HEK293 (cell line): ENCODE results near the gene CLEC6A.

Source experiments
- CTCF ChIA-PET: fragments of 350-600 bp; formaldehyde crosslinking; extraction: SDS; loops from one replicate; lab custom pipeline; 2021; ENCODE audit warnings: antibody characterized with exemption; lab: Yijun Ruan, JAX
- POLR2A ChIA-PET: fragments of 300-600 bp; formaldehyde crosslinking; extraction: SDS; loops from one replicate; lab custom pipeline; 2020; ENCODE audit warnings: antibody characterized with exemption, inconsistent platforms; lab: Yijun Ruan, JAX
- H3K27ac ChIP-seq: fragments of 200-500 bp; sonication (Bioruptor generic); 2 replicates; pipeline ENCODE4 v1.5.1; 2014; ENCODE audit warnings: low read depth, low read length, control low read depth, inconsistent platforms; ENCODE audit errors: extremely low read depth
- H3K36me3 ChIP-seq, 2 experiments: fragments of 200-500 bp in 1 of 2; sonication (Bioruptor generic) in 1 of 2; 1 replicate in 1 of 2; 2 replicates in 1 of 2; pipeline ENCODE4 v1.5.1; 2014 to 2017; ENCODE audit warnings: inconsistent platforms in 2 of 2, low read length in 2 of 2; ENCODE audit not compliant: control insufficient read depth in 2 of 2, insufficient read depth in 1 of 2
- H3K4me1 ChIP-seq: fragments of 200-500 bp; sonication (Bioruptor generic); 2 replicates; pipeline ENCODE4 v1.5.1; 2014; ENCODE audit warnings: mild to moderate bottlenecking, low read length, inconsistent platforms; ENCODE audit not compliant: control insufficient read depth, insufficient read depth
- H3K4me3 ChIP-seq: 2 replicates; pipeline ENCODE4 v1.5.1; 2011; ENCODE audit warnings: low read depth, mild to moderate bottlenecking, control low read depth, low read length, moderate library complexity
- H3K9me3 ChIP-seq: fragments of 200-500 bp; sonication (Bioruptor generic); 2 replicates; pipeline ENCODE4 v1.5.1; 2014; ENCODE audit warnings: low read depth, low read length, inconsistent platforms; ENCODE audit not compliant: control insufficient read depth, insufficient read depth
- GLI4 ChIP-seq: fragments of 450-650 bp; formaldehyde crosslinking; IDR thresholded peaks from 2 replicates; pipeline ENCODE4 v1.5.1; 2016; ENCODE audit warnings: missing biosample characterization, missing genetic modification characterization
- GLIS1 ChIP-seq: fragments of 450-650 bp; formaldehyde crosslinking; IDR thresholded peaks from 2 replicates; pipeline ENCODE4 v1.5.1; 2016; ENCODE audit warnings: missing biosample characterization, missing genetic modification characterization
- KLF17 ChIP-seq: fragments of 450-650 bp; formaldehyde crosslinking; IDR thresholded peaks from 2 replicates; pipeline ENCODE4 v1.5.1; 2016; ENCODE audit warnings: missing biosample characterization, missing genetic modification characterization
- MZF1 ChIP-seq: fragments of 450-650 bp; formaldehyde crosslinking; IDR thresholded peaks from 2 replicates; pipeline ENCODE4 v1.5.1; 2017; ENCODE audit warnings: missing biosample characterization, missing genetic modification characterization, borderline replicate concordance
- PRDM6 ChIP-seq: fragments of 450-650 bp; formaldehyde crosslinking; IDR thresholded peaks from 2 replicates; pipeline ENCODE4 v1.5.1; 2017; ENCODE audit warnings: missing biosample characterization, missing genetic modification characterization
- SETDB1 ChIP-seq: IDR thresholded peaks from one replicate; pipeline ENCODE4 v1.6.1; 2017; ENCODE audit warnings: mild to moderate bottlenecking, low read length, moderate library complexity, mixed read lengths; ENCODE audit not compliant: insufficient read length
- TCF7L2 ChIP-seq: IDR thresholded peaks from 2 replicates; pipeline ENCODE4 v1.6.1; 2011; ENCODE audit warnings: low read depth, mild to moderate bottlenecking, inconsistent platforms, low read length, moderate library complexity, borderline replicate concordance
- YY2 ChIP-seq: fragments of 450-650 bp; formaldehyde crosslinking; IDR thresholded peaks from 2 replicates; pipeline ENCODE4 v1.5.1; 2016; ENCODE audit warnings: missing biosample characterization, missing genetic modification characterization
- ZEB2 ChIP-seq: fragments of 450-650 bp; formaldehyde crosslinking; IDR thresholded peaks from 2 replicates; pipeline ENCODE4 v1.5.1; 2016; ENCODE audit warnings: missing biosample characterization, missing genetic modification characterization
- ZIC2 ChIP-seq: fragments of 450-650 bp; formaldehyde crosslinking; IDR thresholded peaks from 2 replicates; pipeline ENCODE4 v1.5.1; 2016; ENCODE audit warnings: missing biosample characterization, missing genetic modification characterization
- ZNF133 ChIP-seq: fragments of 450-650 bp; formaldehyde crosslinking; IDR thresholded peaks from 2 replicates; pipeline ENCODE4 v1.5.1; 2016; ENCODE audit warnings: missing biosample characterization, missing genetic modification characterization
- ZNF19 ChIP-seq: fragments of 450-650 bp; formaldehyde crosslinking; IDR thresholded peaks from 2 replicates; pipeline ENCODE4; 2016; ENCODE audit warnings: missing biosample characterization, missing genetic modification characterization, low read depth
- ZNF202 ChIP-seq: fragments of 450-650 bp; formaldehyde crosslinking; IDR thresholded peaks from 2 replicates; pipeline ENCODE4 v1.5.1; 2016; ENCODE audit warnings: missing biosample characterization, missing genetic modification characterization, borderline replicate concordance
- ZNF214 ChIP-seq: fragments of 450-650 bp; formaldehyde crosslinking; IDR thresholded peaks from 2 replicates; pipeline ENCODE4 v1.5.1; 2017; ENCODE audit warnings: missing biosample characterization, mild to moderate bottlenecking, missing genetic modification characterization, borderline replicate concordance
- ZNF24 ChIP-seq: fragments of 450-650 bp; formaldehyde crosslinking; IDR thresholded peaks from 2 replicates; pipeline ENCODE4 v1.5.1; 2016; ENCODE audit warnings: missing biosample characterization, missing genetic modification characterization
- ZNF280D ChIP-seq: fragments of 450-650 bp; formaldehyde crosslinking; IDR thresholded peaks from 2 replicates; pipeline ENCODE4 v1.5.1; 2016; ENCODE audit warnings: missing biosample characterization, missing genetic modification characterization
- ZNF292 ChIP-seq: fragments of 450-650 bp; formaldehyde crosslinking; IDR thresholded peaks from 2 replicates; pipeline ENCODE4 v1.5.1; 2016; ENCODE audit warnings: low read depth, missing biosample characterization, missing genetic modification characterization, borderline replicate concordance
- ZNF335 ChIP-seq: fragments of 450-650 bp; formaldehyde crosslinking; conservative IDR thresholded peaks from 2 replicates; pipeline ENCODE4 v1.5.1; 2016; ENCODE audit warnings: missing biosample characterization, missing genetic modification characterization
- ZNF37A ChIP-seq: fragments of 450-650 bp; IDR thresholded peaks from 2 replicates; pipeline ENCODE4 v1.5.1; 2018; ENCODE audit warnings: missing biosample characterization, missing genetic modification characterization
- ZNF426 ChIP-seq: fragments of 450-650 bp; formaldehyde crosslinking; IDR thresholded peaks from 2 replicates; pipeline ENCODE4 v1.5.1; 2017; ENCODE audit warnings: missing biosample characterization, missing genetic modification characterization, mild to moderate bottlenecking, inconsistent platforms, moderate library complexity
- ZNF488 ChIP-seq: fragments of 450-650 bp; formaldehyde crosslinking; IDR thresholded peaks from 2 replicates; pipeline ENCODE4 v1.5.1; 2016; ENCODE audit warnings: missing biosample characterization, missing genetic modification characterization
- ZNF501 ChIP-seq: fragments of 450-650 bp; formaldehyde crosslinking; IDR thresholded peaks from 2 replicates; pipeline ENCODE4 v1.5.1; 2016; ENCODE audit warnings: missing biosample characterization, missing genetic modification characterization
- ZNF544 ChIP-seq: fragments of 450-650 bp; formaldehyde crosslinking; IDR thresholded peaks from 2 replicates; pipeline ENCODE4 v1.5.0; 2017; ENCODE audit warnings: missing biosample characterization, missing genetic modification characterization
- ZNF580 ChIP-seq: fragments of 450-650 bp; formaldehyde crosslinking; IDR thresholded peaks from 2 replicates; pipeline ENCODE4 v1.5.1; 2016; ENCODE audit warnings: missing biosample characterization, missing genetic modification characterization
- ZNF768 ChIP-seq: fragments of 450-650 bp; formaldehyde crosslinking; IDR thresholded peaks from 2 replicates; pipeline ENCODE4 v1.5.1; 2018; ENCODE audit warnings: missing biosample characterization, mild to moderate bottlenecking, missing genetic modification characterization

Gene CLEC6A

GRCh38 chr12:8508223-8508622 is 52.5 kb downstream of the CLEC6A start:
- H3K36me3 ChIP-seq, result no peaks in the 10 kb centered on the region
- ChIA-PET CTCF (interaction anchor here (0.9 kb wide), 1 partner anchor 101 kb away, joined by 3 read pairs; no protein-coding TSS in a partner anchor), POLR2A (no interaction called here)
- no peak for TF ChIP-seq ZIC2 (tag by site-specific recombination)
- TF ChIP-seq YY2 (tag by site-specific recombination), result no peak
- no peak for TF ChIP-seq ZNF488 (tag by site-specific recombination)
- TF ChIP-seq ZNF37A (tag by site-specific recombination), result no peak
- no peak for TF ChIP-seq MZF1 (tag by site-specific recombination)
- no peak for TF ChIP-seq ZEB2 (tag by site-specific recombination)
- no peak for TF ChIP-seq PRDM6
- TF ChIP-seq ZNF214 (tag by site-specific recombination), result no peak
- no peak for TF ChIP-seq ZNF133
- TF ChIP-seq ZNF19 (tag by site-specific recombination), result no peak
- TF ChIP-seq ZNF580 (tag by site-specific recombination), result no peak
- no peak overlapping the region for H3K4me3 ChIP-seq
- no peaks in the 10 kb centered on the region for H3K9me3 ChIP-seq
- H3K4me1 ChIP-seq, result no peaks in the 10 kb centered on the region
- H3K27ac ChIP-seq, result no peak overlapping the region

GRCh38 chr12:8508910-8509841 is 53.4 kb downstream of the CLEC6A start:
- Histone ChIP-seq H3K9me3 (no peaks in the 10 kb centered on the region), H3K4me3 (no peak overlapping the region), H3K4me1 (no peaks in the 10 kb centered on the region), H3K27ac (no peak overlapping the region), H3K36me3 (no peaks in the 10 kb centered on the region)
- ChIA-PET POLR2A (no interaction called here), CTCF (no interaction called here)
- TF ChIP-seq SETDB1 (no peak), KLF17 (tag by site-specific recombination) (no peak), ZNF202 (tag by site-specific recombination) (no peak), ZNF501 (tag by site-specific recombination) (no peak), ZNF280D (tag by site-specific recombination) (no peak), ZNF335 (tag by site-specific recombination) (no peak), ZNF292 (no peak), TCF7L2 (no peak), ZNF544 (no peak), ZNF768 (tag by site-specific recombination) (no peak), ZNF24 (no peak), GLI4 (tag by site-specific recombination) (no peak), GLIS1 (no peak), ZNF426 (tag by site-specific recombination) (no peak)
